Measurements from ENCODE around the gene MFSD12.
A peak's percentile ranks its signal among the peaks of the same experiment; 100 is the strongest.

MFSD12 gene

GRCh38 chr19:3604987-3605343, 47.6 kb upstream of the MFSD12 start:
- DNase-seq (ENCODE audit: low read depth), result peak; percentile 79
- no peak overlapping the region for H3K4me3 ChIP-seq (ENCODE audit: low read depth, low read length)
- TF ChIP-seq MAX (IDR thresholded peaks at IDR 0.05; ENCODE audit: low read depth, low read length) (peak; percentile 32; the same call in 1 of the 2 replicates), MYC (IDR thresholded peaks at IDR 0.05; ENCODE audit: low read depth, low read length) (peak; percentile 59), CTCF (IDR thresholded peaks at IDR 0.05; ENCODE audit: low read depth, low read length) (no peak), POLR2A (IDR thresholded peaks at IDR 0.05; ENCODE audit: extremely low read depth, insufficient read length) (no peak)

- TF ChIP-seq MYC (IDR thresholded peaks at IDR 0.05; ENCODE audit: low read depth, low read length) (no peak), CTCF (IDR thresholded peaks at IDR 0.05; ENCODE audit: low read depth, low read length) (no peak), MAX (IDR thresholded peaks at IDR 0.05; ENCODE audit: low read depth, low read length) (no peak), POLR2A (IDR thresholded peaks at IDR 0.05; ENCODE audit: extremely low read depth, insufficient read length) (peak; percentile 19)
- no peak overlapping the region for H3K4me3 ChIP-seq (ENCODE audit: low read depth, low read length)
- no peak for DNase-seq (ENCODE audit: low read depth)
Measured at GRCh38 chr19:3604227-3604986, 47.0 kb upstream of the MFSD12 start.

GRCh38 chr19:3603121-3603811, 45.9 kb upstream of the MFSD12 start:
- H3K4me3 ChIP-seq (ENCODE audit: low read depth, low read length), result no peak overlapping the region
- DNase-seq (ENCODE audit: low read depth), result no peak
- TF ChIP-seq MYC (IDR thresholded peaks at IDR 0.05; ENCODE audit: low read depth, low read length), result no peak
- TF ChIP-seq CTCF (IDR thresholded peaks at IDR 0.05; ENCODE audit: low read depth, low read length), result no peak
- TF ChIP-seq POLR2A (IDR thresholded peaks at IDR 0.05; ENCODE audit: extremely low read depth, insufficient read length), result no peak
- TF ChIP-seq MAX (IDR thresholded peaks at IDR 0.05; ENCODE audit: low read depth, low read length), result no peak

- TF ChIP-seq MYC (IDR thresholded peaks at IDR 0.05; ENCODE audit: low read depth, low read length) (no peak), POLR2A (IDR thresholded peaks at IDR 0.05; ENCODE audit: extremely low read depth, insufficient read length) (no peak), CTCF (IDR thresholded peaks at IDR 0.05; ENCODE audit: low read depth, low read length) (no peak), MAX (IDR thresholded peaks at IDR 0.05; ENCODE audit: low read depth, low read length) (no peak)
- DNase-seq (ENCODE audit: low read depth), result no peak
- H3K4me3 ChIP-seq (ENCODE audit: low read depth, low read length), result no peak overlapping the region
Measured at GRCh38 chr19:3601021-3601420, 43.6 kb upstream of the MFSD12 start.

GRCh38 chr19:3599776-3600187, 42.4 kb upstream of the MFSD12 start:
- no peak overlapping the region for H3K4me3 ChIP-seq (ENCODE audit: low read depth, low read length)
- TF ChIP-seq CTCF (IDR thresholded peaks at IDR 0.05; ENCODE audit: low read depth, low read length) (peak; percentile 18), MAX (IDR thresholded peaks at IDR 0.05; ENCODE audit: low read depth, low read length) (no peak)
- DNase-seq (ENCODE audit: low read depth), result no peak
